Amniotic epithelial cell (primary cell): ENCODE results near the gene PAX5.

Experiments used
- DNase-seq: peaks from one replicate; pipeline ENCODE4 v3.0.0-alpha.2; 2010; ENCODE audit warnings: low read depth

Gene PAX5

DNA sequence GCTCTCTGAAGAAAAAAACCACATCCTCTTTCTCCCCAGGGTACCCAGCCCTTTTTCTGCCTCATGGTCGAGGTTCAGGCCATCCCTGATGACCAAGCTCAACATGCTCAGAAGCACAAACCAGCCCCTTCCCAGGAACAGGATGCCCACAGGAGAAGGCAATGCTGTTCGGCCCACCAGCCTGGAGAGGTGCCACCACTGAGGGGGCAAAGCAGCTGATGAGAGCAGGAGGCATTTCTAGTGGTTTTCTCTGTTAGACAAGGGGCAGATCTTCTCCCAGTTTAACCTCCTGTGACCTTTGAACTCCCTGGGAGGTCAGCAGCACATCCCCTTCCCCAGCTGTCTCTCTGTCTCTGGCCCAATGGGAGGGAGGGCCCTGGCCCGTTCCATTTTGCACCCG is 73.0 kb downstream of the PAX5 start:
- DNase-seq = no peak

GRCh38 chr9:36960575-36960955 is 73.5 kb downstream of the PAX5 start:
- no peak for DNase-seq

- no peak for DNase-seq
Measured at GRCh38 chr9:36959681-36960574, 74.1 kb downstream of the PAX5 start.

DNA sequence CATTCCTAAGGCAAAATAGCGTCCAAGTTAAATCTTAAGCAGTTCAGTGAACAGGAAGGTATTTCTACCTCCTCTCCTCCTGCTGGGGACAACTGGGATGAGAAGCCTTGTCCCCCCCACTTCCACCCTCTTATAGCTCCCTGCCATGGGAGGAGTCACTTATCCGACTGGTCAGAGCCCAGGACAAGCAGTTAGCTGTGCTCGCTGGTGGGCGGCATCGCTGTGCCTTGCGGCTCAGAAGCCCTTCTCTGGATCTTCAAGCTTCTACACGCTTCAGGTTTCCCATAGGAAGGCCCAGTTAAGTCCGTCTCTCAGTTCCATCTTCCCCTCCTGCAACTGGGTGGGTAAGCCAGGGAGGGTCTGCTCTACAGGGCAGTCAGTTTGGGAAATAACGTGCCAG is 77.2 kb downstream of the PAX5 start:
- DNase-seq = no peak

DNA sequence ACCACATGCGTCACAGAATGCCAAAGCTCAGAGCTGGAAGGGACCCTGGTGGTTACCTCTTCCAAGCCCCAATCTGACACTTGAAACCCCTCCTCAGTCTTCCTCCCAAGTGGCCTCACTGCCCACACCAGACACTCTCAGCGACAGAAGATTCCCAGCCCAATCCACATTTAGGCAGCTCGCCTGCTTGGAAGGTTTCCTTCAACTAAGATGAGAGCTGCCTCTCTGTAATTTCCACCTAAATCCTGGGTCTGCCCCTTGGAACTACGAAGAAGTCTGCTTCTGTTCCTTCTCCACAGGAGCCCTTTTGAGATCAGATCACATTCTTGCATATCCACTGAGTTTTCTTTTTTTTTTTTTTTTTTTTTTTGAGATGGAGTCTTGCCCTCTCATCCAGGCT is 83.7 kb downstream of the PAX5 start:
- DNase-seq = no peak

DNA sequence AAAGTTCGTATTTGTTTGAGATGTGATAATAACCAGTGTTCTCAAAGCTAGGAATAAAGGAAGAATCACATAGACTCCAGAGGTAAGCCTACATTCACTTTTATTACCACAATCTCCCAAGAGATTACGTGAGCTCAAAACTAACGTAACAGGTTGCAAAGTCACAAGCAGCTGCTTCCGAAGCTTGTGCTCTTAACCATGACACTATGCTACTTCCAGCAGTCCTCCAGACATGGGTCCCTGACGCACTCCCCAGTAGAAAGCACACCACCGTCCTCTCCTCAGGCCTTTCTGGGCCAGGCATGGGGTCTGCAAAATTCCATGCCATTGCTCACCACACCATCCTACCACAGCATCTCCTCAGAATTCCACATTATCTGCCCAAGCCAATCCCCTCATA is 84.6 kb downstream of the PAX5 start:
- no peak for DNase-seq

DNA sequence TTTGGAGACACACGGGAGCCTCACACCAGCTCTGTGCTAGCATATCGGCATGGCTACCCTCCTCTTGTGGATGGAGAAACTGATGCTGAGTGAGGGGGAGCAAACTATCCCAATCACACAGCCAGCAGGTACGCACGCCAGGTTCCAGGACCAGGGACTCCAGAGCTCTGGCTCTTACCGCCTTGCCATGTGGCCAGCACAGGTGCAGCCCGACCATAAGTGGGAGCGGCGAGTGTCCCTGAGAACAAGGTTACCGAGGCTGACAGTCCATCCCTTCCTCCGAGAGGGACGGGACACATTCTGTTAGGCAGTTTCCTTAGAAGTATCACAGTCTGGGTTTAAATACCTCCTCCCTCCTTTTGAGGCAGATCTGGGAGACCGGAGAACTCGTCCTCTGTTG is 86.0 kb downstream of the PAX5 start:
- no peak for DNase-seq

GRCh38 chr9:36946653-36947052 is 87.4 kb downstream of the PAX5 start:
- DNase-seq = no peak

DNA sequence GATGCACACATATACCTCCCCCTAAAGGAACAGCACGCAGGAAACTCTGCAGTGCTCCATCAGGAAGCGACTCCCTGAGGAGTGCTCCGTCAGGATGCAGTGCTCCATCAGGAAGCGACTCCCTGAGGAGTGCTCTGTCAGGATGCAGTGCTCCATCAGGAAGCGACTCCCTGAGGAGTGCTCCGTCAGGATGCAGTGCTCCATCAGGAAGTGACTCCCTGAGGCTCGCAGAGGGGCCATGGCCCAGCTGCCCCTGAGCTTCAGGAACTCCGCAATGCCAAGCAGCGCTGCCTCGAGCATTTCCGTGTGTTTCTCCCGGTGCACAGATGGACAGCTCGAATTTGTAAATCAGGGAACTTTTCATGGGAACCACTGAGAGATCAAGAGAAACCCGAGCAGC is 88.1 kb downstream of the PAX5 start:
- DNase-seq = no peak

DNA sequence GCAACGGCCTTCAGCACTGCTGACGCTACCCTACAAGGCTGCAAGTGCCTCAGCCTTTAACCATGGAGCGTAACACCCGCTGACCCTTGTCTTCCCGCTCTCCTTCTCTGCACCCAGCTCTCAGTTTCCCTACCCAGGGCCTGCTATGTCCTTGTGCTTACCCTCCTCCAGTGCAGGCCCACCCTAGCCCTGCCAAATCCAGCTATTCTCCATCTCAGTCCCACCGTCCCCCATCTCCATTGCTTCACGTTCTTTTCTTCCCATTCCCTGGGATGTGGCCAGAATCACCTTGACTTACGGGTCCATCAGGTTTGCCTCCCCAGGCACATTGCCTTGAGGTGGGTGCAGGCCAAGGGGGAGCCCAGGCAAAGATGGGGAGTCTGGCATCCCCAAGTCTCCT is 91.2 kb downstream of the PAX5 start:
- DNase-seq = no peak

GRCh38 chr9:36941441-36941840 is 92.6 kb downstream of the PAX5 start:
- no peak for DNase-seq

DNA sequence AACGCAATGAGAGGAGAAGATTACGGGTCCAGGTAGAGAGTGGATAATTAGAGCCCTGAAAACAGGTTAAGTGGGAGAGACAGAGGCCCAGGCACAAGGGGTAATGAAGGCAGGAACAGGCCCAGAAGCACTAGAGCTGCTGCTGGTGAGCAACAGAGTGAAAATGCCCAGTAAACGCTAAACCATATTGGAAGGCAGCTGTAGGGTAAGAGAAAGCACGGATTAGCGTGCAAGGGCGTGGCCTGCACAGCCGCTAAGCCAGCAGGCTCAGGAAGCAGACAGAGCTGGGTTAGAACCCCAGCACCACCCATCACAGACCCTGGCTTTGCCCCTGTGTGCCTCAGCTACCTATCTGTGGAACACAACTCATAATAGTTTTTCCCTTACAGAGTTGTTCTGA is 93.2 kb downstream of the PAX5 start:
- DNase-seq = no peak

DNA sequence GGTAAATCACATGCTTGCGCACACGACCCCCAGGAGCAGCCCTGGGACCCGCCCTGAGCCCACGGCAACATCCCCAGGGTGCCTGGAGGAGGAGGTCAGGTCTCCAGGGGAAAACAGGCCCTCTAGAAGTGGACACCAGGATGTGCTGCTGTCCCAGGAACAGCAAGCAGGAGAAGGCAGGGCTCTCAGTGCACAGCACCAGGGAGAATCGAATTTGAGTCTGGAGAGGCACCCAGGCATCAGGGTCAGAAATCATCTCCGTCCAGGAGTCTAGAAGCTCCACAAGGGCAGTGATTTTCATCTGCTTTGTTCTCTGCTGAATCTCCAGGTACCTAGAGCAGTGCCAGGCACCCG is 93.6 kb downstream of the PAX5 start:
- DNase-seq = no peak

- no peak for DNase-seq
Measured at GRCh38 chr9:36939655-36940499, 94.2 kb downstream of the PAX5 start.

DNA sequence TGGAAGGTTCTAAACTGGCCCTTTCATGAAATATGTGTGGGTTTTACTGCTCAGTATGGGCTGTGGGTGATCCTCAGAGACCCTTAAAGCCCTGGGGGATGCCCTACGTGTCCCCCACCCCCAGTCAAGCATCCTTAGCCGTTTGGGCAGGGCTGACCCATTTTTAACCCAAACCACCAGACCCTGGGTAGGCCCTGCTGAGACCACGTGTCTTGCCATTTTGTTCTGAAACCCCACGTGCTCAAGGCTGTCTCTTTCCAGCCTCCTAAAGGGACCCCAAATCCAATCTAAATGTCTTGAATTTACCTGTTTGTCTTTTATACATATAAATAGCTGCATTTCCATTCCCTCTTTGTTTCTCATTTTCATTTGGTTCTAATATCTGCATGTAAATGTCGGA is 94.9 kb downstream of the PAX5 start:
- no peak for DNase-seq

GRCh38 chr9:36938617-36939016 is 95.5 kb downstream of the PAX5 start:
- no peak for DNase-seq

DNA sequence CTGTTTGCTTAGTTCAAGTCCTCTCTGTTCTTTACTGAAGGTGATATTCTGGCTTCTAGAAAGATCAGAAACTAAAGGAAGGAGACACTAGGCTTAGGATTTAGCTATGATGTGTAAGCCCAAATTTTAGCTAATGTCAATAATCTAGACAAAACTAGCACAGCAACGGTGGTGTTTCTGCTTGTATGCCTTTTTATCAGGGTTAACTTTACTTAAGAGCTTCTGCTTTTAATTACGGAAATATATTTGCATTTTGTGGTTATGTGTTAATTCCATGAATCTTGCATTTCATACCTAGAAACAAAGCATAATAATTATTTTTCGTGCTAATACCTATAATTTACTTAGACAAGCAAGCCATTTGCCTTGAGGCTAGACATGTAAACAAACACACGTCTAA is 96.1 kb downstream of the PAX5 start:
- no peak for DNase-seq

DNA sequence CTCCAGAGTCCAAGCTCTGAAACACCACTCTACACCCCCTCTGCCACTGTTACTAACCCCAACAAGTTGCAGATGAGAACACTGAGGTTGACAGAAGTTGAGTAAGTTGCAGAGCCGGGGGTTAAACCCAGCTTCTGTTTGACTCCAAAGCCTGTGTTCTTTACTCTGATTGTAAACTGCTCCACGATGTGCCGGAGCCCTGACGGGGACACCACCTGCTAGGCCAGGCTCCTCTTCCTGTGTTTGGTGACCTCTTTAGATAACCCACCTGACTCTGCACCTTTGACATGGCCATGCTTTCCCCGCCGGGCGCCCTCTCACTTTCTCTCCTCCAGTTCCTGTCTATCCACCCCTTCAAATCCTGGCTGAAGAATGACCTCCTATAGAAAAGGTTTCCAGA is 96.7 kb downstream of the PAX5 start:
- DNase-seq = no peak

DNA sequence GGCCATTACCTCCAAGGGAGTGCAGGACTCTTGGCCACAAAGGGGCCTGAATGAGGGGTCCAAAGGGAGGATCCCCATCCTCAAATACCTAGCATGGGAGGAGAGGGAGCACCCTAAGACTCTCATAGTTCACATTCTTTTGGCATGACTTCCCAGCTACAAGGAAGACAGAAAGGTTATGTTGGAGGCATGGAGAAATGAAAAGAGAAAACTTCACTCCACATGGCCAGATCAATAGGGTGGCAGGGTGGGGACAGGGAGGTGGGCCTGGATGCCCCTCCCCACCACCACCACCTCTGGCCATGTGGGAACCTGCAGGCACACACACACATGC is 97.6 kb downstream of the PAX5 start:
- no peak for DNase-seq

DNA sequence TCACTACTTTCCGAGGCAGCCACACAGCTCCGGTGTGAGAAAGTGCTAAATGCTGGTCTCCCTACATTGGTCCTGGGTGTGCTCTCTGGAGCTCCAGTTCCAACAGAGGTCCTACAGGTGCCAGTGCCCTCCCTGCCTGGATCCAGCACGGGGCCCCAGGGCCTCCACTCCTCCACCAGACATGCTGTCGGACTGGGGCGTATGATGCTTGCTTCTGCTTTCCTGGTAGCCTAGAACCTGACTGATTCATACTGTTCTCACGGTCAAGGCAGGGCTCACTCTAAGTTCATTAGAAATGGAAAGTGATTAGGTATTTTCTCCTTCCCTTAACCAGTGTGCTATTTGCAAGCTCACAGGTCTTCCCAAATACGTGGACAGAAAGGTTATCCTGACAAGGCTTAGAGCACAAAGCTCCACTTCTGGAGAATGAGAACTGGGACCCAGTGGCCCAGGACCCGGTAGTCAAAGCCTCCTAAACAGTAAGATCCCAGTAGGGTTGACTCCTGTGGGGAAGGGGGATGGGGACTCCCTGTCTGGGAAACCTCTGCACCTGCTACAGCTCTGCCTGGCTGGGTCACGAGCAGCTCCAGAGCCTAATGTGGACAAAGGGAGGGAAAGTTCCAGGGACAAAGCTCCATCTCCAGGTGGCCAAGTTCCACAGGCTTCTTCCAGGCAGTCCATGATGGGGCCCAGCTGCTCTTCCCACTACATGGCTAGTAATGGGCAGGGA is 98.1 kb downstream of the PAX5 start:
- no peak for DNase-seq

GRCh38 chr9:36935332-36935731 is 98.7 kb downstream of the PAX5 start:
- no peak for DNase-seq

GRCh38 chr9:36934478-36935065 is 99.5 kb downstream of the PAX5 start:
- DNase-seq = no peak
